ENCODE data around the gene TRAPPC13. TPM values are rescaled to one million over a fixed set of nuclear protein-coding genes. Genes with fewer than 3 reads are reported as not detected.
A peak's percentile ranks its signal among the peaks of the same experiment; 100 is the strongest.
"Not testable (repeated sequence)": the region's sequence is repeated elsewhere in the genome, so short reads cannot be mapped to it uniquely, and the experiment has no call there.

TRAPPC13 gene, protein sequence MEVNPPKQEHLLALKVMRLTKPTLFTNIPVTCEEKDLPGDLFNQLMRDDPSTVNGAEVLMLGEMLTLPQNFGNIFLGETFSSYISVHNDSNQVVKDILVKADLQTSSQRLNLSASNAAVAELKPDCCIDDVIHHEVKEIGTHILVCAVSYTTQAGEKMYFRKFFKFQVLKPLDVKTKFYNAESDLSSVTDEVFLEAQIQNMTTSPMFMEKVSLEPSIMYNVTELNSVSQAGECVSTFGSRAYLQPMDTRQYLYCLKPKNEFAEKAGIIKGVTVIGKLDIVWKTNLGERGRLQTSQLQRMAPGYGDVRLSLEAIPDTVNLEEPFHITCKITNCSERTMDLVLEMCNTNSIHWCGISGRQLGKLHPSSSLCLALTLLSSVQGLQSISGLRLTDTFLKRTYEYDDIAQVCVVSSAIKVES
- polyA plus RNA-seq (ENCODE audit: insufficient read length in 4 of 4), result 10 to 100 TPM; 26.6 to 36.2 (median 33.5) TPM

DNA sequence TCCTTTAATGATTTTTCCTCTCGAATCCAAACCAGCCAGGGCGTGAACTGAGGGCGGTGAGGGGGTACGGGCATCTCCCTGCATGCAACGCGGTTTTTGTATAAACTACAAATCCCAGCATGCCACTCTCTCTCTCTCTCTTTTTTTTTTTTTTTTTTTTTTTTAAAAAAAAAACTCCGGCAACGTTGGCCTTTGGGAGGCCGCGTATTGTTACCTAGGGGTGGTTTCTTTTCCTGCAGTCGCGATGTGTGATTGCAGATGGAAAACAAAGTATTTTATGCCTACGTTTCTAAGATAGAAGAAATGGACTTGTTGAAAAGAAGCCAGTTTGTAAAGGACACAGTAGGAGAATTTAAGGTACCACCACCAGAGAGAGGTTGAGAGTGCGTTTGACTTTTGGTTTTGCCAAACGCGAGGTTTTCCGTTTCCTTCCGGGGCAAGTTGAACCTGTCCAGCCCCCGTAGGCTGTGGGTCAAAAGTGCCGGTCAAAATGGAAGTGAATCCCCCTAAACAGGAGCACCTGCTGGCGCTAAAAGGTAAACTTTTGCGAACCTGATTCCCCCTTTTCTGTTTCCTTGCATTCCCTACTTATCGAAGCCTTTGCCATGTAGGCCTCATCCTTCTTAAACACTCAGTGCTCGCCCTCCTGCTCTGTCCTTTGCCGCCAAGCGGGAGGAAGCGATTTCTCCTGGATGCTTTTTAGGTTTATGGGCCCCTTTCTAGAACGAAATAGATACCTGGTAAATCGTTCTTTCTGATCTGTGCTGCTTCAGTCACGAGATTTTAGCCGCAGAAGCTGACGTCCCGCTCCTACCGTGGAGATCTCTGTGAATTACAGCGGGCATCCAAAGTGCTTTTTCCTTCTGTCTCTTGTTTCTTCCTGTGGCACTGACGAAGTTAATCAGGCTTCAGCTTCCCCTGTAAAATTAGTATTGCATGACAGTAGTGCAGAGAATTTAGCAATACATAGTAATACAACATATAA is at the start of gene TRAPPC13, which contains the start of gene SHLD3:
Gene TRAPPC13 (plus strand): TSS at position 457 of the 985 bp plus-strand sequence. CDS start 34 bp downstream, at position 491.
Gene SHLD3 (plus strand): TSS at position 457 of the 985 bp plus-strand sequence. CDS start 4,561 bp downstream, outside the sequence.
- DNase-seq (ENCODE audit: low read depth in 4 of 4, low spot score in 3 of 4), result peak; percentile 82 to 92 (median 86)

DNA sequence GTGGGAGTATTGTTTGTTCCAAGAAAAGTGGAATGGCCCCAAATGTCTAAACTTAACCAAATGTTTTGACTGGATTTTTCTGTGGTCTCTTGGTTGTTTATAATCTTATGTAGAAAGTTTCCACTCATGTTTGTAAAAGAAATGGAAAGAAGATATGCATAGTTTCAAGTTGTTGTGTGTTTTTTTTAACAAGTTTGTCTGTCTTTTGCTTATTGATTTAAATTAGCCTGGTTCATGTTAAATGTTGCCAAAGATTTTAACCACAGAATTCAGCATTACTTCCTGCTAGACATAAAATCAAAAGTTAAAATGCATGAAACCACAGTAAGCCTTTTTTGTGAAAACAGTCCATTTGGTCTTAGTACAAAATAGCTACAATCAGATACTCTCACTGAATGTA is 47.7 kb upstream of the TRAPPC13 start:
- no peak for DNase-seq (ENCODE audit: low read depth in 4 of 4, low spot score in 3 of 4)

DNA sequence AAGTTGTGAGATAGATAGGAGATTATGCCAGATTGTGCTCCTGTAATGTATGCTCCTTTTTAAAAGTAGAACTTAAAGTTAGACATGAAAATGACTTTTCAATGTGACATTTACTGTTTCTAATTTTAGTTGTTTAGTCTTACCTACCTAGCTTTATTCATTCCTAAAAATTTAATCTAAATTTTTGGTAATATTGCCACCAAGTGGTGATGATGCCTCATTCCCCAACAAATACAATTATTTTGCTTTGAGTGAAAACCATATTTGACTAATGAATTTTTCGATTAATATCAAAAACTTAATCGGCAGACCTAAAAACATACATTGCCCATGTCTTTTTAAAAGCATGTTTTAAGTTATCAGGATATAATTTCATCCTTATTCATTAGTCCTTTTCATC is 36.1 kb upstream of the TRAPPC13 start:
- no peak for DNase-seq (ENCODE audit: low read depth in 4 of 4, low spot score in 3 of 4)

DNA sequence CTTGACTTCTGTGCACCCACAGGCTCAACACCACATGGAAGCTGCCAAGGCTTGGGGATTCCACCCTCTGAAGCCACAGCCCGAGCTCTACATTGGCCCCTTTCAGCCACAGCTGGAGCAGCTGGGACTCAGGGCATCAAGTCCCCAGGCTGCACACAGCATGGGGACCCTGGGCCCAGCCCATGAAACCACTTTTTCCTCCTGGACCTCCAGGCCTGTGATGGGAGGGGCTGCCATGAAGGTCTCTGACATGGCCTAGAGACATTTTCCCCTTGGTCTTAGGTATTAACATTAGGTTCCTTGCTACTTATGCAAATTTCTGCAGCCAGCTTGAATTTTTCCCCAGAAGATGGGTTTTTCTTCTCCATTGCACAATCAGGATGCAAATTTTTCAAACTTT is 23.1 kb upstream of the TRAPPC13 start:
- DNase-seq (ENCODE audit: low read depth in 4 of 4, low spot score in 3 of 4), result not testable (repeated sequence)

DNA sequence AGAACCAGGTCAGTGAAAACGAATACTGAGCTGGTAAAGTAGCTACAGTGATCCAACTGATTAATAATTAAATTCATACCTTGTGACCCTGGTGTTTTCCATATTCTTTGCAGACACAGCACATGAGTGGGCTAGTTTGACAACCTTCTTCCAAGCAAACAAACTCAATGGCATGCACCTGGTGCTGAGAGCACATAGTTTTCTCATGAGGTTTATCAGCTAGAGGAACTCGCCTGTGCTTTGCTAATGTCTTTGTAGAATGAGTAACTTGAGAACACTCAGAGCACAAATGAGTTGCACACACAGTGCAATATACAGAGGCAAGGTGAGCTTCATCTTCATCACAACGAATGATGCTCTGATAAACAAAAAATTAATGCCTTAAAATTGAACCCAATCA is 13.3 kb upstream of the TRAPPC13 start:
- peak in 2 of 4 donors; percentile 12 to 22 for DNase-seq (ENCODE audit: low read depth in 4 of 4, low spot score in 3 of 4)

DNA sequence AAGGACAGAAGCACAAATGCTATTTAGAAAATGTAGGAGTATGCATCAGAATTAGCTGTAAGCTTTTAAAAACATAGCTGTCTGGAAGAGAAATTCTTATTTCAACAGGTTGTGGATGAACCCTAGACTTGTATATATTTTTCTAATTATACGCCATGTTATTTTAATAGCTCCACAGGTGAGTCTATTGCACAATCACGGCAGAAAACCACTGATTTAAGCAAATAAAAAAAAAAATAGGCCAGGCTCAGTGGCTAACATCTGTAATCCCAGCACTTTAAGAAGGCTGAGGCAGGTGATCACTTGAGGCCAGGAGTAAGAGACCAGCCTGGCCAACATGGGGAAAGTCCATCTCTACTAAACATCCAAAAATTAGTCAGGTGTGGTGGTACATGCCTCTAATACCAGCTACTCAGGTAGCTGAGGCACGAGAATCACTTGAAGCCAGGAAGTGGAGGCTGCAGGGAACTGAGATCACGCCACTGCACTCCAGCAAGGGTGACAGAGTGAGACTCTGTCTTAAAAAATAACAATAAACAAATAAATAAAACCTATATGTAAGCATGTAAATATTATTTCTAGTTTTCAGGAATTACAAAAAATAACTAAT is 12.4 kb upstream of the TRAPPC13 start:
- no peak for DNase-seq (ENCODE audit: low read depth in 4 of 4, low spot score in 3 of 4)

DNA sequence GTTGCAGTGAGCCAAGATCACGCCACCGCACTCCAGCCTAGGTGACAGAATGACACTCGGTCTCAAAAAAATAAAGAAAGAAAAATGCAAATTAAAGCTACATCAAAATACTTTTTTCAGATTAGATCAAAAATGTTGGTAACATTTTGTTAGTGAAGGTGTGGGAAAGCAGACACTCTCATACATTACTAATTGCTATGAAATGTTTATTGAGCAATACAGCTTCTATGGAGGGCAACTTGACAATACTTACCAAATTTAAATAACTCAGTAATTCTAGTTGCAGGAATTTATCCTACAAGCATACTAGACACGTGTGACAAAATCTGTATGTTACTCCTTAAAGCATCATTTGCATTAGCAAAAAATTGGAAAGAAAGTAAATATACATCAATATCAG is 4.8 kb upstream of the TRAPPC13 start:
- DNase-seq (ENCODE audit: low read depth in 4 of 4, low spot score in 3 of 4), result no peak

DNA sequence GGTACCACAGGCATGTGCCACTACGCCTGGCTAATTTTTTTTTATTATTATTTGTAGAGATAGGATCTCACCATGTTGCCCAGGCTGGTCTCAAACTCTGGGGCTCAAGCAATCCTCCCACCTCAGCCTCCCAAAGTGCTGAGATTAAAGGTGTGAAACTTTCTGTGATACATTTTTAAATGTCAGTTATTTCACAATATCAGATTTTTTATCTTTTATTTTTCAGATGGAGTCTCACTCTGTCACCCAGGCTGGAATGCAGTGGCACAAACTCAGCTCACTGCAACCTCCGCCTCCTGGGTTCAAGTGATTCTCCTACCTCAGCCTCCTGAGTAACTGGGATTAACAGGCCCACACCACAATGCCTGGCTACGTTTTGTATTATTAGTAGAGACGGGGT is 2.9 kb upstream of the TRAPPC13 start:
- DNase-seq (ENCODE audit: low read depth in 4 of 4, low spot score in 3 of 4), result not testable (repeated sequence)

DNA sequence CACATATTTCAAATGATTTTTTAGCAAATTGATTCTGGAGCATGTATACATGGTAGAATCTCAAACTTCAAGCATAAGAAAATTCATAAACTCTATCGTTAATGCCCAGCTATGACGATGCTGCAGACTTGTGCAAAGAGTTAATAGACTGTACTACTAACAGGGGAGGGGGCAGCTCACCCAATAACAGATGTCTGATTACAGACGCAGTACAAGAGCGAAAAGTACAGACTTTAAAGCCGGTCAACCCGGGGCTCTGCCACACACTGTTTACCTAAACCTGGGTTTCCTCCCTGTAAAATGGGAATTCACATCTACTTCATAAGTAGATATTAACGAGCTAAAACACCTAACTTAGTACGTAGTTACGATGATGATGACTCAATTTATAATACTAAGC is 1.3 kb upstream of the TRAPPC13 start:
- no peak for DNase-seq (ENCODE audit: low read depth in 4 of 4, low spot score in 3 of 4)

DNA sequence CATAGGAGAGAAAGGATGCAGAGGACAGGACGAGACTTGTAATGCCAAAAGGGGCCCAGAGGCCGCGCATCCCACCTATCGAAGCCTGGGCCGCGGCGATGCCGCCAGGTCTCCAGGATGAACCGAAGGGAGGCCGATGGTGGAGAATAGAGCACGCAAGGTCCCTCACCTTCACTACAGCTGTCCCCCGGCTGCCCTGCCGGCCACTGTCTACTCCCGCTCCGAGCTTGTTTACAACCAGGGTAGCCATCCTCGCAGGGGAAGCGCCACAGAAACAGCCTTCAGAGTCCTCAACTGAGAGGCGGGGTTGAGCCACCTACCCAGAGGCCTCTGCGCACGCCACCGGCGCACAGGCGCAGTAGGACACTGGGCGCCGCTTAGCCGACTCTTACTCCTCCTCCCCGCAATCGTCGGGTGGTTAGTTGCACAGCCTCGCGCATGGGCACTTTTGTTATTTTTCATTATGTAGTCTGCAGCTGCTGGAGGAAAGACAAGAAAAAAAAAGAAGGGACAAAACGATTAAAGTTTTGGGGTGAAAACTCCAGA is 729 bp upstream of the TRAPPC13 start, which contains the start of gene TRIM23:
Gene TRIM23 (minus strand): TSS at position 309 of the 546 bp plus-strand sequence. CDS start 59 bp downstream, at position 250.
- peak in 3 of 4 donors; percentile 87 to 91 (median 90) for DNase-seq (ENCODE audit: low read depth in 4 of 4, low spot score in 3 of 4)

DNA sequence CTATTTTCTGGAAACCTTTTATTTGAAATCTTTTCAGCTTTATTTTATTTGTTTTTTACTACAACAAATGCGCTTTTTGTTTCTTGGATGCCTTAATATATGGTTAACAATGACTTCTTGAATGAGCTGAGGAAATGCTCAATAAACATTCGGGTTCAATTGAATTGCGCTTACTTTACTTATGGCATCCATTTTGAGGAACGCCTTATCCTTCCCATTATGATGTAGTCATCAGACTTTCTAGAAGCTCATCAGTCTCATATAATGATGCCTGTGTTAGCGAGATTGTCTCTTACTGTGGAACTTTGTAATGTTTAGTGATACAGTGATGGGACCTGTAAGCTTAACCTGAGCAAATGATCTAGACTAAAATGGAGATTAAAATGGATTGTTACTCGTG is 916 bp downstream of the TRAPPC13 start:
- DNase-seq (ENCODE audit: low read depth in 4 of 4, low spot score in 3 of 4), result no peak

DNA sequence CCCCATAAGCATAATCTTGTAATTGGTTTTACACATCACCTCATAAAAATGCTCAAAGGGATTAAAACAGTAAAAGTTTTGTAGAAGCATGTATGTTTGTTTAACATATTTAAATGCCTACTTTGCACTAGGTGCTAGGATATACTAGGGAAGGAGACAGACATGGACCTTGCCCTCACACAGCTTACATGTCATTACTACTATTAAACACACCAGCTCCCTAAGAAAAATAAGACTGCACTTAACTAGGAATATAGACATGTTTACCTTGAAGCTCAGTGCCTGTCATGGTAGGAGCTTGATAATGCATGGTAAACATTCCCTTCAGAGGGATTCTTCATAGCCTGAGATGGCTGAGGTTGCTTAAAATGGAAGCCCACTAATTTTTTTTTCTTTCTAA is 6.2 kb downstream of the TRAPPC13 start:
- no peak for DNase-seq (ENCODE audit: low read depth in 4 of 4, low spot score in 3 of 4)

DNA sequence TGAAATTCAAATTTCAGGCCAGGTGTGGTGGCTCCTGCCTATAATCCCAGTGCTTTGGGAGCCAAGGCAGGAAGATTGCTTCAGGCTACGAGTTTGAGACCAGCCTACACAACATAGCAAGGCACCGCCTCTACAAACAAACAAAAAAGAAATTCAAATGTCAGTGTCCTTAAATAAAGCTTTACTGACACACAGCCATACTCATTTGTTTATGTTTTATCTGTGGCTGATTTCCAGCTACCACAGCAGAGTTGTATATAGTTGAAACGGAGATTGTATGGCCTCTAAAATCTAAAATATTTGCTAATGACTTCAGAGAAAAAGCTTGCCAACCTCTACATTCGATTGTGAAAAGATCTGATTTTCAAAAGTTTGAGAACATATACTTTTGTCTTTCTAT is 15.4 kb downstream of the TRAPPC13 start:
- DNase-seq (ENCODE audit: low read depth in 4 of 4, low spot score in 3 of 4), result no peak

DNA sequence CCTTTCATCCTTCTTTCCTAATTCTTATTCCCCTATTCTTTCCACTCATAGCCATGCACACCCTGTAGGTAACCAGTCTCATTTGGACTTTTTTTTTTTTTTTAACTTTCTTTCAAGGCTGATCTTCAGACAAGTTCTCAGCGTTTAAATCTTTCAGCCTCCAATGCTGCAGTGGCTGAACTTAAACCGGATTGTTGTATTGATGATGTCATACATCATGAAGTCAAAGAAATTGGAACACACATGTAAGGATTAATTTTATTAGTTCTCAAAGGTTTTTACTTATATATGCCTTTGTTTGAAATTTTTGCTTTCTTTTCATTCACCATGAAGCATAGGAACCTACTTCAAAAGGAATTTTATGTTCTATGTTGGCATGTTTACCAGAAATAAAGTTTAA is 22.1 kb downstream of the TRAPPC13 start:
- DNase-seq (ENCODE audit: low read depth in 4 of 4, low spot score in 3 of 4), result no peak

DNA sequence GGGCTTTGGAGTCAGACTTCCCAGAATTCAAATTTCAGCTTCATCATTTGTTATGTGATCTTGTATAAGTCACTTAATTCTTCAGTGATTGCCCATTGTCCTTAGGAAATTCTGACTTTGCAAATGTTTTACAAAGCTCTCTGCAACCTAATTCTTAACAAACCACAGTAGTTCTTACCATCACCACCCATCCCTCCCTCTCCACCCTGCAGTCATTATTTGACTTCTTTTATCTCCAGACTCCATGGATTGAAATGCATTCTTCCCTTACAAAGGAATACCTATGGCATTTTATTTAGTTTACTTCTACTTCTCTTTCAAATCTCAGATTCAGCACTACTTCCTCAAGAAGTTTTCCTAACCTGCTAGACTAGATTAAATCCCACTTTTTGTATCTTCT is 23.1 kb downstream of the TRAPPC13 start:
- no peak for DNase-seq (ENCODE audit: low read depth in 4 of 4, low spot score in 3 of 4)

DNA sequence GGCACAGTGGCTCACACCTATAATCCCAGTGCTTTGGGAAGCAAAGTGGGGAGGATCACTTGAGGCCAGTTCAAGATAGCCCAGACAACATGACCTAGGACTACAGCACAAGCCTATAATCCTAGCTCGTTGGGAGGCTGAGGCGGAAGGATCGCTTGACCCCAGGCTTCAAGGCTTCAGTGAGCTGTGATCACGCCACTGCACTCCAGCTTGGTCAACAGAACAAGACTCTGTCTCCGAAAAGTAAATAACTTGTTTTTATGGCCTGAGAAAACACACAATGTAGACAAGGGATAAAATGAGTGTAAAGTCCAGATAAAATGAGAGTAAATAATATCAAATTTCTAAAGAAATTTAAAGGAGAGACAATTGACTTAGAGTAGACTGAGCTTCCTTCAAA is 26.3 kb downstream of the TRAPPC13 start:
- no peak for DNase-seq (ENCODE audit: low read depth in 4 of 4, low spot score in 3 of 4)

DNA sequence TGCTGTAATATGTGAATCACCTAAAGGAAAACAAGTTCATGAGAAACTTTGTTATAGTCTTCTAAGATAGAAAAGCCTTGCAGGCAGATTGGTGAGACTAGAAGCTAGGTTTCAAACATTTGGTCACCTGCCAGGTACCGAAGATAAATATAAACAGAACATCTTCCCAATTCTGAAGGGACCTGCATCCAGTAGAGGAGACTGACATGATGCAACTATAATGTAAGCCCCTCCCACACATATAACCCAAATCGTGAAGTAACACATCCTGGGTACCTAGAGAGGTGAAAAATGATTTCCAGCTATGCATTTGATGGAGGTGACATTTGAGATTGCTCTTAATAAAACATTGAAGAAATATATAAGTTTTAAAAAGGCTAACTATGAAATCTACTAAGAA is 29.9 kb downstream of the TRAPPC13 start:
- no peak for DNase-seq (ENCODE audit: low read depth in 4 of 4, low spot score in 3 of 4)

DNA sequence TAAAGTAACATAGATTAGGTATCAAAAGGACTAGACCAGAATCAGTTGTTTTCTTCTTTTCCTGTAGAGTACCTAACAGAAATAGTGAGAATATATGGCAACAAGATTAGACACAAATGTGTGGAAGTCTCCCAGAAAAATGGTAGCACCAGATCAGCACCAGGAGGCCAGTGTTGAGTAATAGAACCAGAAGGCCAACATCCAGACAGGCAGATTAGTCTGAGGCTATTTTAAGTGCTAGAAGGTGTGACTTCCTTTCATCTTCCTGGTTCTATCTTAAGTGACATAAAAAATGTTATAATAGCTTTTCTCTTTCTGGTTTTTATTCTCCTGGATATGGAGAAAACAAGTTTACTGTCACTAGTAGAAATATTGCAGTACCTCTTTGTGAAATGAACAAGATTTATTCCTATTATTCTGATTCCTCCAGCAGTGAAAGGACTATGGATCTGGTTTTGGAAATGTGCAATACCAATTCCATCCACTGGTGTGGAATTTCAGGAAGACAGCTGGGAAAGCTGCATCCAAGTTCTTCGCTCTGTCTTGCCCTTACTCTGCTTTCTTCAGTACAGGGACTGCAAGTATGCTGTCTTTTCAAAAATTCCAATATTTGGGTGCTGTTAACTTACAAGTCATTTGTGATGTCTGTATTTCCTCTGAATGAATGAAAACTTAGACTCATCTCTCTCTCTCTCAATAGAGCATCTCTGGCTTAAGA is 39.1 kb downstream of the TRAPPC13 start:
- DNase-seq (ENCODE audit: low read depth in 4 of 4, low spot score in 3 of 4), result no peak

DNA sequence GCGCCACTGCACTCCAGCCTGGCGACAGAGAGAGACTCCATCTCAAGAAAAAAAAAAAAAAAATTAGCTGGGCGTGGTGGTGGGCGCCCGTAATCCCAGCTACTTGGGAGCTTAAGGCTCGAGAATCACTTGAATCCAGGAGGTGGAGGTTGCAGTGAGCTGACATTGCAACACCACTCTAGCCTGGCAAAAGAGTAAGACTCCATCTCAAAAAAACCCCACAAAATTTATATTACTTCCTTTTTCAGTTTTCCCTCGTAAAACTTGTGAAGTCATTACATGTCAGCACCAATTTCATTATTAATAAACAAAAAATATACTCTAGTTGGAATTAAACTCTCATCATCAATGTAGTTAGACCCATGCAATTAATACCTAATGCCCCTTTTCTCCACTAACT is 43.9 kb downstream of the TRAPPC13 start:
- DNase-seq (ENCODE audit: low read depth in 4 of 4, low spot score in 3 of 4), result no peak

DNA sequence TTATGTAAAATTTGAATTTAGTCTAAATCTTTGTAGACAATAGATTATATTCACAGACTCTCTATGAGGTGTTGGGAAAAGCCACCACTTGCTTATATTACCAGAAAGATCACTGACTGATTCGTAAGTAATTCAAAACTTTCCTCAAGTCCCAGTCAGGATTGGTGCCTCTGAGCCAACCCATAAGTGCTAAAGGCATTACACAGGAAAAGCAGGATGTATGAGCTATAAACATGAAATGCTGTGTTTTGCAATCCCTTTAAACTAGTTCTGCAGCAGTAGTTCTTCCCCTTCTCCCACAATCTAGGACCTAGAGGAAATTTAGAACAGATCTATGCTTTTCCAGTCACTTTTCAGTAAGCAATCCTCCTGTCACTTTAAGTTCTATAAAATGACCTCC is 48.0 kb downstream of the TRAPPC13 start:
- DNase-seq (ENCODE audit: low read depth in 4 of 4, low spot score in 3 of 4), result no peak

Measured in right renal pelvis (tissue), 4 donors.